NCI-H1048 (cell line): ENCODE results near the gene CHTF18.
"Not testable (repeated sequence)": the region's sequence is repeated elsewhere in the genome, so short reads cannot be mapped to it uniquely, and the experiment has no call there.

Source experiments
- DNase-seq: peaks from one replicate; lab custom pipeline; 2025; lab: John Stamatoyannopoulos, UW

The CHTF18 gene

GRCh38 chr16:808085-808386 lies 19.6 kb downstream of the CHTF18 start:
- DNase-seq: no peak

DNA sequence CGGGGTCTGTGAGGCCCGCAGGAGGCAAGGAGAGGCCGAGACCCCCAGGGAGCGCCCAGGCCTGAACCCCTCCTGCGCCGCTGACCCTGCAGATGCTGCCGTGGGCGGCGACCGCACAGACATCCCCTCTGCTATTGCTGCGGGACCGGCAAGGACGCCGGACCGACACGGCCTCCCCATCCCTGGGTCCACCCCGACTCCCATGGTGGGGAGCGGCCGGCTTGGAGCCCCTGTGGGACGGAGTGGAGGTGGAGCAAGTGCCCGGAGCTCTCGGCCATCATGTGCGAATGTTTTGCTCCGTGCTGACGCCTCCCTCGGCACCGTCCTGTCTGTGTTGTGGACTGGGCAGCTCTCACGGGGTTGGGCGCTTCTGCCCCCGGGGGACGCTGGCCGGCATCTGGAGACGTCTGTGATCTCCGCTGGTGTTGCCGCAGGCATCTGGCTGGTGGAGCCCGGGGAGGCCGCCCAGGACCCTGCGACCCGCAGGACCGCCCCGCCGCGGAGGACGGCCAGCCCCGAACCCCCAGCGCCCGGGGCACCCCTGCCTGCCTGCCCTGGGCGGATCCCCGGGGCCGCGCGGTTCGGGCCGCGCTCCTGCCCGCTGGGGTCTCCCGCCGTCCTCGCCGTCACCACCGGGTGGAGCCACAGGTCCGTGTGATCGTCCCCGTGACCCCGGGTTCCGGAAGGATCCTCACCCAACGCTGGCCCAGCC lies 24.9 kb downstream of the CHTF18 start:
- no peak for DNase-seq

DNA sequence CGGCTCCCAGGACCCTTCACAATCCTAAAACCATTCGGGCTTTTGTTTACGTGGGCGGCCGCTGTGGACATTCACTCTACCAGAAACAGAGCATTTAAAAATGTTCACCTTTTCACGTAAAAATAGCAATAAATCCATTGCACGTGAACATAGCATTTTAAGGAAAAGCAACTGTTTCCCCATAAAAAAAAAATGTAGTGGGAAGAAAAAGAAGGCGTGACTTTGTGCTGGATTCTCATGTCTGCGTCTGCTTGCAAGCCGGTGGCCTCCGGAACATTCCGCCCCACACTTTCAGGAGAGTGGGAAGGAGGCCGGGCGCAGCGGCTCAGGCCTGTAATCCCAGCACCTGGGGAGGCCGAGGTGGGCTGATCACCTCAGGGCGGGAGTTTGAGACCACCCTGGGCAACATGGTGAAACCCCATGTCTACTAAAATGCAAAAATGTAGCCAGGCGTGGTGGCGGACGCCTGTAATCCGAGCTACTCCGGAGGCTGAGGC lies 25.5 kb downstream of the CHTF18 start:
- DNase-seq: no peak

- DNase-seq: no peak
Measured at GRCh38 chr16:814974-815373, 26.6 kb downstream of the CHTF18 start.

DNA sequence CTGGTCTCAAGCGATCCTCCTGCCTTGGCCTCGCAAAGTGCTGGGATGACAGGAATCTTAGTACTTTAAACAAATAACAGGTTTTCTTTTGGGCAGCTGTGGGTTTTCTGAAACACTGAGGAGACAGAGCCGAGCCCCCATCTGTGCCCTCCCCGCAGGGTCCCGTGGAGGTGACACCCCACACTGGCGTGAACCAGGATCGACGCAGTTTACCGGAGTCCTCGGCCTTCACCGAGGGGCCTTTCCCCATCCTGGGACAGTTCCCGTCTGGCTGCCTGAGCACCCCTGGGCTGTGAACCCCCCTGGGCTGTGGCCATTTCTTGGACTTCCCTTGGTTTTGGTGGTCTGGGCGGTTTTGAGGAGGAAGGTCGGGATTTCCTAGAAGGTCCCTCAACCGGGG lies 27.4 kb downstream of the CHTF18 start:
- DNase-seq: no peak

DNA sequence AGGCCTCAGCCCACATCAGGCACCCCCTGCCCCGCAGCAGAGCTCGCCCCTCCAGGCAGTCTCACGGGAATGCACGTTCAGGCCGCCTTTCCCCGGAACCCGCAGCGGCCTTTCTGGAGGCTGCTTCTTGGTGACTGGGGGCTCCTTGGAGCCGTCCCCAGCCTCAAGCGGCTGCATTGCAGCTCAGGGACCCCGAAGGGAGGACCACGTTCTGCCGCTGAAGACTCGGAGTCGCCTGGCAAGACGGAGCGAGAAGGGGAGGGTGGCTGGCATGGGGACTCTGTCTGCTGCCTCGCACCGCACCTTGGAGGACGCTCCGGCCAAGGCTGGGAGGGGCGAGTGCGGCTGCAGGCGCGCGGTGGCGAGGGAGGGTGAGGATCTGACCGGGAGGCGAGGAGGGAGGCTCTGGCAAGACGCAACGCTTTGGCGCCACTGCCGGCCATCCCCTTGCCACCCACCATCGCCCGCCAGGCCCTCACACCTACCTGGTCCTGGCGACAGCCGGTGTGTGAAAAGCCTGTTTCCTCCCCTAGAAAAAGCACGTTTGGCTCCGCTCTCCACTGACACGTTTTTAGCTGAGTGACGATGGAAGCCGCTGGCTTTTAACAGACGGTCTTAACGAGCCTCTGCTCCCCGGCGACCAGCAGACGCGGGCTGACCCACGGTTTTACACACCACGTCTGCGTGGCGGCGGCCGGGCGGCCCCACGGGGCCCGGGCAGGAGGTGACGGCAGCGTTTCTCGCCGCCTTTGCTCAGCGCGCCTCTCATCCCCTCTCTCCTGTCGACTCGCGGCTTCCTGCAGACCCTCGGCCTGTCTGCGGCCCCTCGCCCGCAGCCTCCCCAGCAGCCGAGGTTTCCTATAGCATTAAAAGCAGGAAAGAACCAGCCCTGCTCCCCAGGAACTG lies 28.8 kb downstream of the CHTF18 start:
- DNase-seq: no peak

DNA sequence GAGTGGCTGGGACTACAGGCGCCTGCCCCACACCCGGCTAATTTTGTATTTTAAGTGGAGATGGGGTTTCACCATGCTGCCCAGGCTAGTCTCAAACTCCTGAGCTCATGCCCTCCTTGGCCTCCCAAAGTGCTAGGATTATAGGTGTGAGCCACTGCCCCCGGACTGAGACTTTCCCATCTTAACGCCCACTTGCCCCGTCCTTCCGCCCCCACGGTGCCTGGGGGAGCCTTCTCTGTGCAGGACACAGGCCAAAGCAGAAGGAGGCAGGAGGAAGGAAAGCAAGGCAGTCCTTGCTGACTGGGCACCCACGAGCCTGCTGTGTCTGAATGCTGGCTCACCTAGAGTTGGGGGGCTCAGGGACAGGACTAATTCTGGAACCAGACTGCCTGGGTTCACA lies 29.7 kb downstream of the CHTF18 start:
- DNase-seq: no peak

DNA sequence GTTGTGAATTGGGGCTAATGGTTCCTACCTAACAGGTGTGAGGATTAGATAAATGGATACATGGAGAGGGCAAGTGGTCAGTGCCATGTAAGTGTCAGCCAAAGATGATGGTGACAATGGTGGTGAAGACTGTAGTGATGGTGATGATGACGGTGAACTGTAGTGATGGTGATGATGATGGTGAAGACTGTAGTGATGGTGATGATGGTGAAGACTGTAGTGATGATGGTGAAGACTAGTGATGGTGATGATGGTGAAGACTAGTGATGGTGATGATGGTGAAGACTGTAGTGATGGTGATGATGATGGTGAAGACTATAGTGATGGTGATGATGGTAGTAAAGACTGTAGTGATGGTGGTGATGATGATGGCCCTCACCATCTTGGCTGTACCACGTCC lies 30.2 kb downstream of the CHTF18 start:
- DNase-seq: no peak

GRCh38 chr16:819336-820043 lies 31.1 kb downstream of the CHTF18 start:
- DNase-seq: no peak

DNA sequence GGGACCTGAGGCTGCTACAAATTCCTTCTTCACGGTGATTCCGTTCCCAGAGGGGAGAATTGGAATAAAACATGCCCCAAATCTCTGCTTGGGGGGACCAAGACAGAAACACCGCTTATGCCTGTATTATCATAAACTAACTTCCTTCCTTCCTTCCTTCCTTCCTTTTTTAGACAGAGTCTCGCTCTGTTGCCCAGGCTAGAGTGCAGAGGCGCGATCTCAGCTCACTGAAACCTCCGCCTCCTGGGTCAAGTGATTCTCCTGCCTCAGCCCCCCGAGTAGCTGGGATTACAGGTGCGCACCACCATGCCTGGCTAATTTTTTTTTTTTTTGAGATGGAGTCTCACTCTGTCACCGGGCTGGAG lies 31.6 kb downstream of the CHTF18 start:
- not testable (repeated sequence) for DNase-seq

- DNase-seq: no peak
Measured at GRCh38 chr16:820748-821147, 32.3 kb downstream of the CHTF18 start.

GRCh38 chr16:821751-822150 lies 33.3 kb downstream of the CHTF18 start:
- DNase-seq: no peak

DNA sequence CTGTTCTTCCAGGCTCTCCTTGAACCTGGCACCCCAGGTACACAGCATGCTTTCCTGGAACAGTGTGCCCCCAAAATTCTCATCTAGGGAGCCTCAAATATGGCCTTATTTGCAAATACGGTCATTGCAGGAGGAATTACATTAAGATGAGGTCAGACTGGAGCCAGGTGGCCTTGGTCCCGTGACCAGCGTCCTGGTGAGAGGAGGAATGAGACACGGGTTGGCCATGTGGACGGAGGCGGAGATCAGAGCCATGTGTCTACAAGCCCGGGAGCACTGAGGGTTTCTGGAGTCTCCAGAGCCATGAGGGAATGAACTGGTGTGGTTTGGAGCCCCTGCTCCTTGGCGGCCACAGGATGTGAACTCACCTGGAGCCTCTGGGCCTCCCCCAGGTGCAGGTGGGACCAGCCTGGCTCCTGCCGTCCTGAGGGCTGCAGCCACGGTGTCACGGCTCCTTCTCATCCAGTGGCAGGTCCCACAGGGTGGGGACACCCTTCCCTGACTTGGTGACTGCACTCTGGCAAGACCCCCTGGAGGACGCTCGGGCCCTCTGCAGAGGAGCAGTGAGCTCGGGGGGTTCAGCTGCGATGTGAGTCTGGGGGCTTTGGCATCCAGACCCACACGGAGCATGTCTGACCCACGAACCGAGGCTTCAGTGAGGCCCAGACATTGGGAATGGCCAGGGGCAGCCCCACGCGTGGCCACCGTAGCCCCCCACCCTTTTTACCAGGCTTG lies 33.9 kb downstream of the CHTF18 start:
- no peak for DNase-seq

GRCh38 chr16:822909-823297 lies 34.5 kb downstream of the CHTF18 start:
- DNase-seq: no peak

GRCh38 chr16:824194-824593 lies 35.8 kb downstream of the CHTF18 start:
- DNase-seq: no peak

- DNase-seq: no peak
Measured at GRCh38 chr16:824601-825000, 36.2 kb downstream of the CHTF18 start.

DNA sequence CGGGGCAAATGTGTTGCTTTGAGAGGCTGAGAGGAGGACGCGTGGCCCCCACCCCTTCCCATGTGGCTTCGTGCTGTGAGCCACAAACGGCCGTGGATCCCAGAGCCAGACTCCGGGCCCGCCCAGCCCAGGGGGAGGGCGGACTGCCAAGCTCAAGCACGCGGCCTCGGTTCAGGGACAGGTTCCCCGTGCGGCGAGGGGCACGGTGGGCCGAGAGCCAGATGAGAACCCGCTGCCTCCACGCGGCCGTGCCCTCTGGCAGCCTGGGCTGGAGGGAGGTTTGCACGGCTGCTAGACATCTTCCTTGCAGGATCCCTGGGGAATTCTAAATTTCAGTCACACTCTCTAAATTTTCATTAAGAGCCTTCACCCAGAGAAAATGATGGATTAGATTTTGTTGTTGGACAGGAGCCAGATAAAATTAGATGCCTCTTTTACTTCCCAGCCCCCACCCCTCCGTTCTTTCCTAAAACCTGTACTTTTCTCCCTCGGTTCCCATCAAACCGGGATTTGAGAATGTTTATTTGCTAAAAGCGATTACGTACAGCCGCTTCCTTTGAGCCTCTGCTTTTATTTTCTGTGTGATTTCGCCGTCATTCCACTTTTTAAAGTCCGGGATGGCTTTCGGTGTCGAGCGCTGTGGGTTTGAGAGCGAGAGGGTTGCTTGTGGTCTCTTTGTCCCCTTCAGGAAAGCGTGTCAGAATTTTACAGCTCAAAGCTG lies 37.1 kb downstream of the CHTF18 start:
- no peak for DNase-seq

DNA sequence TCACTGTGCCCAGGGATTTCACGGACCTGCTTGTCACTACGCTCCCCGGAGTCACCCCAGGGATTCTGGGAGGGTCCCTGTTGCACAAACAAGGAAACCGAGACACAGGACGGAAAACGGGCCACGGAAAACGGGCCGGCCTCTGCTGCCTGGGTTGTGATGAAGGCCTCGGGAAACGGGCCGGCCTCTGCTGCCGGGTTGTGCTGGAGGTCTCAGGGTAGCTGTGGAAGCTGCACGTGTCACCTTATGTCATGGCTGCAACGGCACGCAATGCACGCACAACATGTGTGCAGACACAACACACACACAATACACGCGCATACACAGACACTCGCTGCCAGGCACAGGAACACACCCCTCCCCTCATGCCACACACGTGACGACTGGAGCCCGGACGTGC lies 39.1 kb downstream of the CHTF18 start:
- no peak for DNase-seq

GRCh38 chr16:828891-829290 lies 40.5 kb downstream of the CHTF18 start:
- no peak for DNase-seq

- no peak for DNase-seq
Measured at GRCh38 chr16:830107-830870, 41.9 kb downstream of the CHTF18 start.
